Glutamatergic neuron (in vitro differentiated cells): ENCODE data around the gene TSSK1B. TPM values are rescaled to one million over a fixed set of nuclear protein-coding genes. Genes with fewer than 3 reads are reported as not detected.

Experiments
- DNase-seq: peaks from one replicate; pipeline ENCODE4 v3.0.0; 2022
- H3K27ac Mint-ChIP-seq: one replicate; pipeline ENCODE4 v1.8.0; 2020; ENCODE audit warnings: mild to moderate bottlenecking, mixed read lengths, inconsistent platforms; ENCODE audit not compliant: unreplicated experiment
- H3K27me3 Mint-ChIP-seq: one replicate; pipeline ENCODE4 v1.8.0; 2020; ENCODE audit warnings: mild to moderate bottlenecking, moderate library complexity, mixed read lengths, inconsistent platforms; ENCODE audit not compliant: unreplicated experiment
- H3K36me3 Mint-ChIP-seq: one replicate; pipeline ENCODE4 v1.8.0; 2020; ENCODE audit warnings: mild to moderate bottlenecking, mixed read lengths, inconsistent platforms; ENCODE audit not compliant: unreplicated experiment
- H3K4me1 Mint-ChIP-seq: one replicate; pipeline ENCODE4 v1.8.0; 2020; ENCODE audit warnings: mild to moderate bottlenecking, low read depth, mixed read lengths, inconsistent platforms; ENCODE audit not compliant: unreplicated experiment
- H3K4me3 Mint-ChIP-seq: one replicate; pipeline ENCODE4 v1.8.0; 2020; ENCODE audit warnings: mild to moderate bottlenecking, mixed read lengths, inconsistent platforms; ENCODE audit not compliant: unreplicated experiment
- H3K9me3 Mint-ChIP-seq: one replicate; pipeline ENCODE4 v1.8.0; 2020; ENCODE audit warnings: mild to moderate bottlenecking, moderate library complexity, mixed read lengths, inconsistent platforms; ENCODE audit not compliant: unreplicated experiment
- total RNA-seq: library from RNA; stranded (reverse); fragmentation: NEBNext Ultra II Directional; extraction: Animal tissue kit (Norgen Biotek cat#: 25700); gene quantifications from one replicate; pipeline ENCODE4 v1.2.1, GENCODE V29; 2021; ENCODE audit not compliant: unreplicated experiment
- TF ChIP-seq, protein P1 (sequence below): fragments of 200-600 bp; sonication (generic); IDR thresholded peaks from one replicate; pipeline ENCODE4 v1.5.0; 2021; ENCODE audit not compliant: partially characterized antibody, unreplicated experiment

The TSSK1B gene
- total RNA-seq, 1 donor from 2014 or later, result 0.54 TPM

DNA sequence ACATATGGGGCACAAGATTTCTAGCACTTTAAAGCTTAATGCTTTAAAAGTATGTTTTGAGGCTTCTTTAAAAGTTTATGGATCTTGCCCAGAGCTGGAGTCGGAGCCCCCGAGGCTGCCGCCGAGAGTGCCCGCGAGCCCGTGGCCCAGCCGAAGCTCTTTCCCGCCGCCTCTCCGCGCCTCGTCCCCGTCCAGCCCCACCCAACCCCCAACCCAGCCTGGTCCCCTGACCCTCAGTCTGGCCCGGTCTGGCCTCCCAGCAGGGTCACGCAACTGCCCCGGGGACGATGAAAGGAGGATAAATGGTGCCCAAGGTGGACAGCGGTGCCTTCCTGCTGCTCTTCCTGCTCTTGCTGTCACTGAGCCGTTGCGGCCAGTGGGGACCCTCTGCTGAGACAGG, 1.7 kb downstream of the TSSK1B start:
- H3K4me3 Mint-ChIP-seq, result no peak overlapping the region
- TF ChIP-seq, protein P1, sequence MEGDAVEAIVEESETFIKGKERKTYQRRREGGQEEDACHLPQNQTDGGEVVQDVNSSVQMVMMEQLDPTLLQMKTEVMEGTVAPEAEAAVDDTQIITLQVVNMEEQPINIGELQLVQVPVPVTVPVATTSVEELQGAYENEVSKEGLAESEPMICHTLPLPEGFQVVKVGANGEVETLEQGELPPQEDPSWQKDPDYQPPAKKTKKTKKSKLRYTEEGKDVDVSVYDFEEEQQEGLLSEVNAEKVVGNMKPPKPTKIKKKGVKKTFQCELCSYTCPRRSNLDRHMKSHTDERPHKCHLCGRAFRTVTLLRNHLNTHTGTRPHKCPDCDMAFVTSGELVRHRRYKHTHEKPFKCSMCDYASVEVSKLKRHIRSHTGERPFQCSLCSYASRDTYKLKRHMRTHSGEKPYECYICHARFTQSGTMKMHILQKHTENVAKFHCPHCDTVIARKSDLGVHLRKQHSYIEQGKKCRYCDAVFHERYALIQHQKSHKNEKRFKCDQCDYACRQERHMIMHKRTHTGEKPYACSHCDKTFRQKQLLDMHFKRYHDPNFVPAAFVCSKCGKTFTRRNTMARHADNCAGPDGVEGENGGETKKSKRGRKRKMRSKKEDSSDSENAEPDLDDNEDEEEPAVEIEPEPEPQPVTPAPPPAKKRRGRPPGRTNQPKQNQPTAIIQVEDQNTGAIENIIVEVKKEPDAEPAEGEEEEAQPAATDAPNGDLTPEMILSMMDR, result no peak
- H3K9me3 Mint-ChIP-seq, result peaks cover 8% of the 10 kb centered on the region
- no peak for DNase-seq
- no peak overlapping the region for H3K27ac Mint-ChIP-seq
- H3K4me1 Mint-ChIP-seq, result peaks cover 21% of the 10 kb centered on the region
- no peaks in the 10 kb centered on the region for H3K36me3 Mint-ChIP-seq
- H3K27me3 Mint-ChIP-seq, result peaks cover 2% of the 10 kb centered on the region

DNA sequence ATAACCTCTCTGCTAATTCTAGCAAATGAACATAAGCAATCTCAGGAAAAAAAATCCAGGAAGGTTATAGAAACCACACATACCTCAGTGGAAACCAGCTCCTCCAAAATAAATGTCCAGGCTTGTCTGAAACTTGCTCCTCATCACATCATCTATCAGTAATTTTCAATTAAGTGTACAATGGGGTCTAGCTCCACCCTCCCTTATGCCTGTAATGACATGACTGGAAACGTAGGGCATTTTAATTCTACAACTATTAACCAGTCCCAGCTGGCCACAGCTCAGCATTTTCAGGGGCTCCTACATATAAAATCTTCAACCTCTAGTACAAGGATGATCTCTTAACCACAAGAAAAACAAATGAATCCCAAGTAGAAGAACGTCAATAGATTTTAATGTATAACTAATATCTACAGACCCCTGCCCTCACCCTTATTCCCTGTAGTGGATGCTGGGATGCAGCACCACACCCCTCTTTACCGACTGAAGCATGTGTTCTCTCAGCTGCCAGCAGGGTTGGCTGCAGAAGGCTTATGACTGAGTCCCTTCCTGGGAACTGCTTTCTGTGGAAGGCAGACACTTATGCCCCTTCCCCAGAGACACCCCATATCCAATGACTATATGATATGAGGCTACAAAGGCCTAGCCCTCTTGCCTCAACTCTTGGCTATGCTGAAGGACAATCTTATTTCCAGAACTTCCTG, 6.8 kb downstream of the TSSK1B start:
- Mint-ChIP-seq H3K27ac (peak overlapping the region; percentile 97), H3K36me3 (peaks cover 6% of the 10 kb centered on the region), H3K9me3 (peaks cover 11% of the 10 kb centered on the region), H3K4me1 (peaks cover 29% of the 10 kb centered on the region), H3K27me3 (peaks cover 4% of the 10 kb centered on the region), H3K4me3 (peak overlapping the region; percentile 81)
- peak; percentile 67 for DNase-seq
- TF ChIP-seq, protein P1, result no peak

DNA sequence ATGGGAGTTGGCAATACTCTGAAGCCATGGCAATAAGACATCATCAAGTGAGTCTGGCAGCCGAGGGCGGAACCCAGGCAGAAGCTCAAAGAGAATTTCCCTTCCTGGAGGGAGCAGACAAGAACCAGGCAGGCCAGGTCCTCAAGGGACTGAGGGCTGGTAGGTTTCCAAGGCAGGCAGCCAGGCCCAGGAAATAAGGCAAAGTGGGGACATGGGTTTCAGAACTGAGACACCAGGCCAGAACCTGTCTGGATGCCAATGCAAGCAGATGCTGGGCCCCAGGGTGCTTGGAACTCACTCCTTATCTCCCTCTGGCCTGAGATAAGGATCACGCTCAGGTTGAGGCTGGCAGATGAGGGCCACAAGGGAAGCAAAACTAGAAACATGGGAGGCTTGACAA, 8.9 kb downstream of the TSSK1B start:
- H3K36me3 Mint-ChIP-seq, result peaks cover 6% of the 10 kb centered on the region
- peaks cover 8% of the 10 kb centered on the region for H3K27me3 Mint-ChIP-seq
- H3K9me3 Mint-ChIP-seq, result peaks cover 11% of the 10 kb centered on the region
- TF ChIP-seq, protein P1, result no peak
- peak overlapping the region; percentile 7 for H3K4me3 Mint-ChIP-seq
- H3K4me1 Mint-ChIP-seq, result peaks cover 47% of the 10 kb centered on the region
- no peak for DNase-seq
- no peak overlapping the region for H3K27ac Mint-ChIP-seq

DNA sequence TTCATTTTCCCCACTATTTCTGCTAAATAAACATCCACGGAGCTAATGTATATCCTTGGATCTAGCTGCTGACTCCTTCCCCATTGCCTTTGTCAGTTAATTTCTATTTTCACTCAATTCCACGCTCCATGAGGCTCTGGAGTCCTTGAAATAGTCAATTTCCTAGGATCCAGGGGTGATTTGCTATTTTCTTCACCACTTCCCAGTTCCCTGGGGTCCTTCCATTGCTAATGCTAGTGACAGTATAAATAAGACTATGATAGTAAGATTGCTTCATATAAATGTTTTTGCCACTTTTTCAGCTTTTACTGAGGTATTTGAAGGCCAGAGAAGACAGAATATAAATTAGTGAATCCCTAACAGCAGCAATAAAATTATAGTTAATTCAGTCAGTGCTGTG, 13.1 kb downstream of the TSSK1B start:
- Mint-ChIP-seq H3K4me3 (peak overlapping the region; percentile 31), H3K27ac (peak overlapping the region; percentile 79), H3K4me1 (peaks cover 37% of the 10 kb centered on the region), H3K9me3 (peaks cover 4% of the 10 kb centered on the region), H3K27me3 (peaks cover 8% of the 10 kb centered on the region), H3K36me3 (peaks cover 6% of the 10 kb centered on the region)
- no peak for DNase-seq
- TF ChIP-seq, protein P1, result no peak

DNA sequence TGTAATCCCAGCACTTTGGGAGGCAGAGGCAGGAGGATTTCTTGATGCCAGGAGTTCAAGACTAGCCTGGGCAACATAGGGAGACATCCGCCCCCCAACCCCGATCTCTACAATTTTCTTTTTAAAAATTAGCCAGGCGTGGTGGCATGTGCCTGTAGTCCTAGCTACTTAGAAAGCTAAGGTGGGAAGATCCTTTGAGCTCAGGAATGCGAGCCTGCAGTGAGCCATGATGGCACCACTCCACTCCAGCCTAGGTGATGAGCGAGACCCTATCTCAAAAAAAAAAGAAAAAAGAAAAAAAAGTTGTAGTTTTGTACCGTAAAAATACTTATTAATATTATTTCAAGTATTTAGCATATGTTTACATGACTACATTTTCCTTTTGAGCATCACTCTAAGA, 29.3 kb downstream of the TSSK1B start:
- no peak overlapping the region for H3K27ac Mint-ChIP-seq
- H3K36me3 Mint-ChIP-seq, result no peaks in the 10 kb centered on the region
- no peaks in the 10 kb centered on the region for H3K27me3 Mint-ChIP-seq
- no peak for DNase-seq
- TF ChIP-seq, protein P1, result no peak
- H3K4me1 Mint-ChIP-seq, result peaks cover 2% of the 10 kb centered on the region
- H3K9me3 Mint-ChIP-seq, result no peaks in the 10 kb centered on the region
- H3K4me3 Mint-ChIP-seq, result no peak overlapping the region
